ENCODE data around the gene LRRC51.

- no peak for TF ChIP-seq POLR2A (IDR thresholded peaks at IDR 0.05; ENCODE audit: control extremely low read depth in 1 of 2, low read depth in 2 of 2, low read length in 2 of 2)
- TF ChIP-seq RAD21 (IDR thresholded peaks at IDR 0.05 in 1 of 2, conservative IDR thresholded peaks at IDR 0.05 in 1 of 2; ENCODE audit: low read depth in 2 of 2, low read length in 2 of 2) = no peak
- TF ChIP-seq TCF12 (IDR thresholded peaks at IDR 0.05; ENCODE audit: low read depth, low read length) = no peak
- TF ChIP-seq RFX5 (IDR thresholded peaks at IDR 0.05; ENCODE audit: borderline replicate concordance, low read depth, low read length) = no peak
- TF ChIP-seq EP300 (IDR thresholded peaks at IDR 0.05; ENCODE audit: borderline replicate concordance in 1 of 2, low read depth in 2 of 2, low read length in 2 of 2) = no peak
- TF ChIP-seq JUN (IDR thresholded peaks at IDR 0.05; ENCODE audit: low read depth, low read length) = no peak
- TF ChIP-seq TAF1 (IDR thresholded peaks at IDR 0.05; ENCODE audit: low read depth, low read length) = no peak
- no peak for TF ChIP-seq CEBPB (IDR thresholded peaks at IDR 0.05; ENCODE audit: low read depth, low read length)
- TF ChIP-seq SIX5 (IDR thresholded peaks at IDR 0.05; ENCODE audit: low read depth, low read length) = no peak
Measured at GRCh38 chr11:72061739-72062396, 18.8 kb upstream of the LRRC51 start.
